Cardiac fibroblast (primary cell): Measurements from ENCODE around the gene ZNF322.

Source experiments
- DNase-seq, 2 donors: peaks; one replicate each; pipeline versions ENCODE4 v3.0.0 to v3.0.0-alpha.2; 2010; ENCODE audit warnings: low read depth in 2 of 2
- H3K4me3 ChIP-seq, 2 donors: replicated peaks in 1 of 2; 1 replicate in 1 of 2; 2 replicates in 1 of 2; pipeline ENCODE4 v1.5.1; 2011; ENCODE audit warnings: low read depth in 2 of 2, low read length in 2 of 2, mild to moderate bottlenecking in 2 of 2, moderate library complexity in 1 of 2
- CTCF ChIP-seq: IDR thresholded peaks from one replicate; pipeline ENCODE4 v1.5.1; 2011; ENCODE audit warnings: low read depth, mild to moderate bottlenecking, low read length, inconsistent platforms

ZNF322 gene

GRCh38 chr6:26594131-26594498 is 65.4 kb downstream of the ZNF322 start:
- TF ChIP-seq CTCF: no peak
- H3K4me3 ChIP-seq: no peak overlapping the region
- DNase-seq: no peak

- TF ChIP-seq CTCF: no peak
- no peak for DNase-seq
- no peak overlapping the region for H3K4me3 ChIP-seq
Measured at GRCh38 chr6:26593278-26594130, 66.0 kb downstream of the ZNF322 start.

- DNase-seq: no peak
- no peak overlapping the region for H3K4me3 ChIP-seq
- no peak for TF ChIP-seq CTCF
Measured at GRCh38 chr6:26592649-26593048, 66.9 kb downstream of the ZNF322 start.

GRCh38 chr6:26588965-26589364 is 70.6 kb downstream of the ZNF322 start:
- DNase-seq: no peak
- no peak overlapping the region for H3K4me3 ChIP-seq
- no peak for TF ChIP-seq CTCF
